Embryonic facial prominence (tissue), 1 donor: ENCODE data around the gene DYRK2.

Experiments
- DNase-seq: peaks from one replicate; pipeline ENCODE4 v3.0.0-alpha.2; 2016; ENCODE audit errors: extremely low spot score

DYRK2 gene

GRCh38 chr12:67646775-67647174, 1.8 kb upstream of the DYRK2 start:
- DNase-seq = no peak

DNA sequence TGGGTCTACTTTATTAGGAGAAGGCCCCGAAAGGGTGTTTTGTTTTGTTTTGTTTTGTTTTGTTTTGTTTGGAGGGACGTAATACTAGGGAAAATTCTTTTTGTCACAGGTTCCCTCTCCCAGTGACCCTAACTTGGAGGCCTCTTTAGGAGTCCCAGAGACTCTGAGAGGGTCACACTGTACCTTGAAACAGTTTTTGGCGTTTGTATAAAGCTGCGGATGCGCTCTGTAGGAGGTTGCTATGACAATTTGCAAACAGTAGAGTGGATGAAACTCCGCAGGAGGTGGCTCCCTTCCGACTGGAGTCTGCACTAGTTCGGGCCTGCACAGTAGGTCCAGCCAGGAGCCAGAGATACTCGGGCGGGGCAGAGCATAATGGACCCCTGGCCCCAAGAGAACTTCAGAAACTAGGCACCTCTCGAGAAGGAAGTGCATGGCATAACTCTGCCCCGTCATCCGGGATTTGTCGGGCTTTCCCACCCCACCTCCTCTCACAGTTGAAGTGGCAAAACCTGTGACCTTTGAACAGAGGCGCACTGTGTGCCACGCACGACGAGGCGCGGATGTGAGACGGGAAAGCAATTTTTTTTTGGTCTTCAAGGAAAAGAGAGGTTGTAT, 1.3 kb upstream of the DYRK2 start:
- DNase-seq = no peak

DNA sequence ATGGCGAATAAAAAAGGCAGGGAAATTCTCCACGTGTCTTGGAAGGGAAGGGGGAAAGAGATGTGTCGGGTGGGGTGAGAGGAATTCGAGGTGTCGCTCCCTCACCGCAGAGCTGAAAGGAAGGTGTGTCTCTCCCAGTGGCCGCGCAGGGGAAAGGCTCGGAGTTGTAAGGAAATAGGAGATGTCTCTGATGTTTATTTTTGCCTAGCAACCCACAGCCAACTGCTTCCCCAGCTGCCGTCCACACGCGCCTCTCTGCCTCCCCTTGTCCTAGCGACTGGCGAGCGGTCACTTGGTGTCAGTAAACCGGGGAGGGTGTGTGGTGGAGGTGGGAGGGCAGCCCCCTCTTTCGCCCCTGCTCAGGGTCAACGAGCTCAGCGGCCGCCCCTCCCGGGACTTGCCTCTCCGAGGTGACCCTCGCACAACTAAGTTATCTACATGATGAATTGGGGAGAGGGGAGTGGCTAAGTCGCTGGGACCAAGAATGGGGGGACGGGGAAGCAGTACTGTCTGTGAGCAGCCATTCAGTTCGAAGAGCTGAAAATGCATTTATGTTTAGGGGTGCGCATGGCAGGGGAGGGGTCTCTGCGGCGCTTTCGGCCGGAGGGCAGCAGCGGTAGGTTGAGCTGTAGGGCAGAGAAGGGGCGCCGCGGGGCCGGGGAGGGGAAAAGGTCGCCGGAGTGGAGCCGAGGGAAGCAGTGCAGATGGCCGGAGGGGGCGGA, 585 bp upstream of the DYRK2 start:
- peak; percentile 86 for DNase-seq

- DNase-seq = no peak
Measured at GRCh38 chr12:67649261-67649569, 670 bp downstream of the DYRK2 start.

- DNase-seq = no peak
Measured at GRCh38 chr12:67649570-67650387, 1.2 kb downstream of the DYRK2 start.

DNA sequence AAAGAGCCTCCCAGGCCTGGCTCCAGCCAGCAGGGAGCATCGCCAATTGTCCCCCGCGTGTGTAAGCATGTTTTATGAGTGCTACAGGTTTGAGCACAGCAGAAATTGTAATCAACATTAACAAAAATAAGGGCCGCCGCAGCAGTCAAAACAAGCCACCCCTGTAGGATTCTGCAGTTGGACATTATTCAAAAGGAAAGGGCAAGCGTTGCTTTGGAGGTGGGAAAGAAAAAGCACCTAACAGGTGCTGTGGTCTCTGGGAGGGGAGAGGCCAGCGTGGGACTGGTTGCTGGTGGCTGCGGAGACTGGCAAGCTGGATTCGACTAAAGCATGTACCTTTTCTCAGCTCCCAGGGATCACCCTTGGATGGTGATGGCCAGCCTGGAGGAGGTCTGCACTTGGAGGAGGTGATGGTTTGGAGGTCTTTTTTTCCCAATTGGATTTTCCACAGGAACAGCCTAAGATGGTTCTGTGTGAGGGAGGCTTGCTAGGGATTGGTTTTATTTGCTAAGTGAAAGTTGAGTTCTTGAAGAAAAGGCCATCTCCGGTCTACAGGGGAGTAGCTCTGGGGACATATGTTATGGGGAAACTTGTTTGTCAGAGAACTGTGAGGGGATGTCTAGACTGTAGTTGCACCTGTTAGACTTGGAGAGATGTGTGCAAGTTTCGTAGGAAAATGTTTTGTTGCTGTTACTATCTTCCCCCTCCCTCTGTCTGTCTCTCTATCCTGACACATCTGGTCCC, 2.0 kb downstream of the DYRK2 start:
- no peak for DNase-seq

DNA sequence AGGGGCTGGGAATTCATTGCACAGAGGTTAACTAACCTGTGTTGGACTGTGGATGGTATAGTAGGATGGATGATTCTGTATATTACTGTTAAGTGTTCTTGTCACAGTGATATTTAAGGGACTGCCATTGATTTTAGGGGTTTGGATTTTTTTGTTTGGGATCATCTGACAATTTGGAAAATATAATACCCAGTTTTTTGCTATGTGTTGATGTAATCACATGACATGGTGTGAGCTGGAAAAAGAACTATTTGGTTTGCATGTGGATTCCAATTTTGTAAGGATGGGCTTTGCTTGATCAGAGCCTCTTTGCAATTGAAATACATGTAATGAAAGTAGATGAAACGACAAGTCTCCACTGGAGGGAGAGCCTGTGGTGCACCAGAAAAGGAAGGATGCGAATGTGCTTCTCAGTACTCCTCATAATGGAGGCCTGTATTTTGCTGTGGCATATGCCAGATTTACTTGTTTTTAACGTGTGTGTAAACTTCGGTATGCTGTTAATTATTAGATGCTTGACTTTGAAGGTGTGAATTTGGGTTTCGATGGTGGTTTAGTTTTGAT, 2.7 kb downstream of the DYRK2 start:
- DNase-seq = no peak

GRCh38 chr12:67655829-67656228, 7.3 kb downstream of the DYRK2 start:
- DNase-seq = no peak

- no peak for DNase-seq
Measured at GRCh38 chr12:67656251-67656650, 7.7 kb downstream of the DYRK2 start.

GRCh38 chr12:67658486-67658885, 9.9 kb downstream of the DYRK2 start:
- no peak for DNase-seq

- DNase-seq = no peak
Measured at GRCh38 chr12:67659292-67659691, 10.7 kb downstream of the DYRK2 start.

GRCh38 chr12:67661311-67662021, 12.9 kb downstream of the DYRK2 start:
- no peak for DNase-seq

DNA sequence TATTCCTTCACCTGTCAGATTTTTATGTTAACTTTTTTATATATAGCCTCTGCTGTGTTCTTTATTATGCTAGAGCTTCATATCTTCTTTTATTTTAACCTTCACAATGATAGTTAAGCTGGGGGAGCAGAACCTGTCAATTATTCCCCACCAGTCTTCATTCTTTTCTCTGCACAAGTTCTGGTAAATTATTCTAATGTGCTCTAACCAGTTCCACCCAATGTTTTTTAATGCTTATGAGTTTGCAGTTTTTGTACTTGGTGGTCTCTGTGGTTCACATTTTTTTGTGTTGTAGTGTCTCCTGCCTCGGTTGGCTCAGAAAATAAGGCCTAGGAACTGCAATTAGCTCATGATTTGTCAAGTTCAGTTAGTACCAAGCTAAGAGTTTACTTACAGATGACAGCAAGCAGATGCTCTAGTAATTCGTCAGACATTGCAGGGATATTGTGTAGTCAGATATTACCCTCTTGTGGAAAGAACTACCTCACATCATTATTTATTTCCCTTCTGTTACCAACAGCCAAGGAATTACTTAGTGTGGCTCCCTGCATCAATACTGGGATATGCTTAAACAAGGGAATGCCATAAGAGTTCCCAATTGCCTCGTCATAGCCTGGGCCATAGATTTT, 14.5 kb downstream of the DYRK2 start:
- DNase-seq = no peak

DNA sequence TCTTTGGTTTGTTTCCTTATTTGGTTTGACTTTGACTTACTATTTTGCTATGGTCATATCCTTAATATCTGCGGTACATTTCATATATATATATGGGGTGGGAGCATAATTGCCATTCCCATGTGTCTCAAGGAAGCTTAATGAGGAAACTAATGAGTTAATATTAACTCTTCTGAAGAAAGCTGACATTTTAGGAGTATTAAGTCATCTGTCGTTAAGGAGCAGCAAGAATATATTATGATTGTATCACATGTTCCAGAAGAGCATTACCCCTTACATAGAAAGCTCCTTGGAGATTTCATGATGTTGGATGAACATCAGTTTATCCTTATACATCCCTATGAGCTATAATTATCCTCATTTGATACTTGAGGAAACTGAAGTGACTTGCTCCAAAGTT, 15.6 kb downstream of the DYRK2 start:
- DNase-seq = no peak

GRCh38 chr12:67665679-67666078, 17.1 kb downstream of the DYRK2 start:
- DNase-seq = no peak

- no peak for DNase-seq
Measured at GRCh38 chr12:67666605-67667004, 18.1 kb downstream of the DYRK2 start.

DNA sequence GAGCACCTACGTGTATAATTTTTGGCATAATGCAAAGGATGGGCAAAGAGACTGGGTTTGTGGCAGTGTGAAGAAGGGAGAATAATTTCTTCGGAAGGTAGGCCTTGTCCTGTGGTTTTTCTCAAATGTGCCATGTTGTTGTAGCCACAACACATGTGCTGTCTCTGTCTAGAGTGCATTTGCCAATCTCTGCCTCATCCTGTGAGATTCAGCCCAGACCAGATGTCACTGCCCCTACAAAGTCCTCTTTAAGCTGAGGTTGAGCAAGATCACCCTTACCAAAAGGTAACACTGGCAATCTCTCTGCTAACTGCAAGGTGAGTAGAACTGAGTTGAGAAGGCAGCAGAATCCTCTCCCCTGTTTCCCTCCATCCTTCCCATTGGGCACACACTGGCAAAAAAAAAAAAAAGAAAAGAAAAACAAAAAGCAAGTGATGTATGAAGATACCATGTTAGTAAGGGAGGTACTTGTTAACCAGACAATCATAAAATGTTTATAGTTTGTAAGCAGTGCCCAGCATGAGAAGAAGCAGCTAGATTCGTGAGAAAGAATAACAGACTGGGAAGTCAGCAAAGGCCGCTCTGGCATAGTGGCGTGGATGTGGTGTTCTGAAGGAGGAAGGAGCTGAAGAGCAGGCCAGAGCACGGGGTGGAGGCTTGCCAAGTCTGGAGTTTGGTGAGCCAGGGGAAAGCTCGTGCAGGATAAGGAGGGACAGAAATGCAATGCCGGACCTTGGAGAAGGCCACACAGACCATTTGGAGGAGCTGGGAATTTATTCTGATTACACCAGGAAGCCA, 18.9 kb downstream of the DYRK2 start:
- no peak for DNase-seq

DNA sequence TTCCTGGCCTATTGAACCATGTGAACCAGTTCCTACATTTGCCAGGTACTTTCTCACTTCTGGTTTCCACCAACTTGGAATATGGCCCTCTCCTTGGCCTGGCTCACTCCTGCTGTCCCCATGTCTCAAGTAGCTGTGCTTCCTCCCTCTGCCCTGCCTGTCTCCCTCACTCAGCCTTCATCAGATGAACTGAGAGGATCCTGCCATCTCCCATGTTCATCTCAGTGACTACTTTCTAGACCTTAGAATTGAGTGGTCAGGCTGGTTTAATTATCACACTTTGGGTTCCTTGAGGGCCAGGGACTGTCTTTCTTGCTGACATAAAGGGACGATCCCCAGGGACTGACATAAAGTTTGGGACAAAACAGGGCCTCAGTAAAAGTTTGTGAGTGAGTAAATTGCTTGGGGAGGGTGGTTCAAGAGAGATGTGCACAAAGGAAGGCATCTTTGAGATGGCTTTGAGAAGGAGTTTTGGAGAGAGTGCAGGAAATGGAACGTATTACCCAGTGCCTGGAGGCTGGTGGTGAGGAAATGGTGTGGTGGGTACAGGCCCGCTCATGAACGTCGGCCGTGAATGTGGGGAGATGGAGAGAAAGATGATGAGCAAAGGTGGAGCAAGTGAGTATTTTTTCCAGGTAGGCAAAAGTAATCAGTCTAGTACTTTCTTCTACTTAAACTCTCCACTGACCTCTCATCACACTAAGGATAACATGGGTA, 20.8 kb downstream of the DYRK2 start:
- no peak for DNase-seq

DNA sequence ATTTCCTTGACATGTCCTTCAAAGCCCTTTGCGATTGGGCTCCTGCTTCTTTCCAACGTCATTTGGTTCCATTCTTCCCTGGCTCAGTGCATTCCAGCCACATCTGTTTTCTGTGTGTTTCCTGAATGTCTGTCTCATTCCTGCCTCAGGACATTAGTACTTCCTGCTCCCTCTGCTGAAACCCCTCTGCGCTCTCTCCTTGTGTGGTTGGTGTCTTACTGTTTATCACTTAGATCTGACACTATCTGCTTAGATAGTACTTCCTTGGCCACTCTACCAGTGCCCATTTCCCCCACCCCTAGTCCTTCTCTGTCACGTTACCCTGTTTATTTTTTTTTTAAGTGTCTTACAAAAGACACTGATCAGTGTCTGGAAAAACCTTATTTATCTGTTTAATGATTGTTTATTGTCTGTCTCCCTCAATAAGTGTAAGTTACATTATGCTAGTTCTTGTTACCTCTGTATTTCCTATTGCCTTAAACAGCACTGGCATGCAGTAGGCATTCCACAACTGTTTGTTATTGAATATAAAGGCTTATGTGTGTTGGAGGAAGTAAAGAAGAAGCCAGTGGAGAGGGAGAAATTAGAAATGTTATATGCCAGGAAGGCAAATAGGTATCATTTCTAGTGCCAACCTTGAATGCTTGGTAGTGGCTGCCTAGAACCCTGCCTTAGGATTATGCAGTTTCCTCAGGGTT, 21.5 kb downstream of the DYRK2 start:
- DNase-seq = no peak
